Ishikawa (cell line): ENCODE measurements around the gene MAST4.

Source experiments
- CEBPB ChIP-seq: IDR thresholded peaks from 2 replicates; pipeline ENCODE4 v1.6.1; 2012
- CREB1 ChIP-seq: IDR thresholded peaks from 2 replicates; pipeline ENCODE4 v1.6.1; 2012; ENCODE audit warnings: low read depth
- EP300 ChIP-seq: IDR thresholded peaks from 2 replicates; pipeline ENCODE4 v1.6.1; 2012; ENCODE audit warnings: borderline replicate concordance
- FOXM1 ChIP-seq: IDR thresholded peaks from 2 replicates; pipeline ENCODE4 v1.6.1; 2012; ENCODE audit warnings: low read depth, borderline replicate concordance
- RAD21 ChIP-seq: IDR thresholded peaks from 2 replicates; pipeline ENCODE4 v1.6.1; 2012; ENCODE audit warnings: low read depth
- TAF1 ChIP-seq: IDR thresholded peaks from 2 replicates; pipeline ENCODE4 v1.6.1; 2012; ENCODE audit warnings: low read depth, mild to moderate bottlenecking
- TEAD4 ChIP-seq: IDR thresholded peaks from 2 replicates; pipeline ENCODE4 v1.6.1; 2012
- YY1 ChIP-seq: IDR thresholded peaks from 2 replicates; pipeline ENCODE4 v1.6.1; 2012; ENCODE audit warnings: low read depth
- TF ChIP-seq, protein P1 (sequence below): IDR thresholded peaks from 2 replicates; pipeline ENCODE4 v1.6.1; 2012
- TF ChIP-seq, protein P2 (sequence below): IDR thresholded peaks from 2 replicates; pipeline ENCODE4 v1.6.1; 2012
- TF ChIP-seq, protein P3 (sequence below): IDR thresholded peaks from 2 replicates; pipeline ENCODE4 v1.6.1; 2012; ENCODE audit warnings: low read depth, mild to moderate bottlenecking

DNA sequence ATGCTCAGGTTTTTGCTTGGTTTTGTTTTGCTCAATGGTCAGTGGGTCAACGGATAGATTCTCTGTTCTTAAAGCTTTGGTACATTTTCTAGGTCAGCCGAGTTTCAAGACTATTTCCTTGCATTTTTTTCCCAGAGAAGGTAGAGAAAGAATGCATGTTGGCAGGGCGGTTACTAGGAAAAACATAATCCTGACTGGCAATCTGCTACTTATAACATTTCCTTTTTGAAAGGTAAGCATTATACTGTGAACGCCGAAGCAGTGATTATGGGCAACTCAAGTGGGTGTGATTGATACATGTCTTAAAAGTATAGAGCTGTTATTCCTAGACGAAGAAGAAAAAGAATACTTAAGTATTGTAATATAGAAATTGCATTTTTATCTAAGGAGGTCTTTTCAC lies 273.2 kb downstream of the MAST4 start:
- TF ChIP-seq EP300, result no peak
- TF ChIP-seq TEAD4, result no peak
- TF ChIP-seq RAD21, result no peak
- TF ChIP-seq, protein P1, sequence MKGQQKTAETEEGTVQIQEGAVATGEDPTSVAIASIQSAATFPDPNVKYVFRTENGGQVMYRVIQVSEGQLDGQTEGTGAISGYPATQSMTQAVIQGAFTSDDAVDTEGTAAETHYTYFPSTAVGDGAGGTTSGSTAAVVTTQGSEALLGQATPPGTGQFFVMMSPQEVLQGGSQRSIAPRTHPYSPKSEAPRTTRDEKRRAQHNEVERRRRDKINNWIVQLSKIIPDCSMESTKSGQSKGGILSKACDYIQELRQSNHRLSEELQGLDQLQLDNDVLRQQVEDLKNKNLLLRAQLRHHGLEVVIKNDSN, result no peak
- TF ChIP-seq, protein P2, sequence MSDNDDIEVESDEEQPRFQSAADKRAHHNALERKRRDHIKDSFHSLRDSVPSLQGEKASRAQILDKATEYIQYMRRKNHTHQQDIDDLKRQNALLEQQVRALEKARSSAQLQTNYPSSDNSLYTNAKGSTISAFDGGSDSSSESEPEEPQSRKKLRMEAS, result no peak
- TF ChIP-seq TAF1, result no peak
- TF ChIP-seq FOXM1, result no peak
- TF ChIP-seq YY1, result no peak
- TF ChIP-seq CREB1, result no peak
- TF ChIP-seq, protein P3, sequence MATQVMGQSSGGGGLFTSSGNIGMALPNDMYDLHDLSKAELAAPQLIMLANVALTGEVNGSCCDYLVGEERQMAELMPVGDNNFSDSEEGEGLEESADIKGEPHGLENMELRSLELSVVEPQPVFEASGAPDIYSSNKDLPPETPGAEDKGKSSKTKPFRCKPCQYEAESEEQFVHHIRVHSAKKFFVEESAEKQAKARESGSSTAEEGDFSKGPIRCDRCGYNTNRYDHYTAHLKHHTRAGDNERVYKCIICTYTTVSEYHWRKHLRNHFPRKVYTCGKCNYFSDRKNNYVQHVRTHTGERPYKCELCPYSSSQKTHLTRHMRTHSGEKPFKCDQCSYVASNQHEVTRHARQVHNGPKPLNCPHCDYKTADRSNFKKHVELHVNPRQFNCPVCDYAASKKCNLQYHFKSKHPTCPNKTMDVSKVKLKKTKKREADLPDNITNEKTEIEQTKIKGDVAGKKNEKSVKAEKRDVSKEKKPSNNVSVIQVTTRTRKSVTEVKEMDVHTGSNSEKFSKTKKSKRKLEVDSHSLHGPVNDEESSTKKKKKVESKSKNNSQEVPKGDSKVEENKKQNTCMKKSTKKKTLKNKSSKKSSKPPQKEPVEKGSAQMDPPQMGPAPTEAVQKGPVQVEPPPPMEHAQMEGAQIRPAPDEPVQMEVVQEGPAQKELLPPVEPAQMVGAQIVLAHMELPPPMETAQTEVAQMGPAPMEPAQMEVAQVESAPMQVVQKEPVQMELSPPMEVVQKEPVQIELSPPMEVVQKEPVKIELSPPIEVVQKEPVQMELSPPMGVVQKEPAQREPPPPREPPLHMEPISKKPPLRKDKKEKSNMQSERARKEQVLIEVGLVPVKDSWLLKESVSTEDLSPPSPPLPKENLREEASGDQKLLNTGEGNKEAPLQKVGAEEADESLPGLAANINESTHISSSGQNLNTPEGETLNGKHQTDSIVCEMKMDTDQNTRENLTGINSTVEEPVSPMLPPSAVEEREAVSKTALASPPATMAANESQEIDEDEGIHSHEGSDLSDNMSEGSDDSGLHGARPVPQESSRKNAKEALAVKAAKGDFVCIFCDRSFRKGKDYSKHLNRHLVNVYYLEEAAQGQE, result no peak
- TF ChIP-seq CEBPB, result no peak
